Ureter (tissue), 1 donor: ENCODE measurements around the gene NMNAT3. TPM values are rescaled to one million over a fixed set of nuclear protein-coding genes. Genes with fewer than 3 reads are reported as not detected.

ENCODE experiments used
- DNase-seq: peaks from one replicate; pipeline ENCODE4 v3.0.0-alpha.2; 2020; ENCODE audit warnings: low spot score
- total RNA-seq: library from RNA; stranded (reverse); gene quantifications from one replicate; pipeline ENCODE4 v1.2.4, GENCODE V29; 2023
- donor health status: DM: yes; HTN: yes; CAD: no.

Gene NMNAT3
- total RNA-seq, 1 donor from 2014 or later: 9.4 TPM

GRCh38 chr3:139521144-139521543 lies 156.6 kb downstream of the NMNAT3 start:
- no peak for DNase-seq

- no peak for DNase-seq
These were observed 157.6 kb downstream of the NMNAT3 start for GRCh38 chr3:139519998-139520737.

- DNase-seq: no peak
These were observed 158.6 kb downstream of the NMNAT3 start for GRCh38 chr3:139518926-139519842.

- DNase-seq: no peak
These were observed 159.5 kb downstream of the NMNAT3 start for GRCh38 chr3:139518306-139518705.

GRCh38 chr3:139517321-139518065 lies 160.3 kb downstream of the NMNAT3 start:
- no peak for DNase-seq

GRCh38 chr3:139514741-139515140 lies 163.0 kb downstream of the NMNAT3 start:
- DNase-seq: no peak

Other genes with a start within 250 kb of the NMNAT3 start
- not detected for gene RBP2, start 201.5 kb downstream of the NMNAT3 start, total RNA-seq
- 33.0 TPM for gene RBP1, start 138.2 kb downstream of the NMNAT3 start, total RNA-seq